Measurements from ENCODE around the gene BPTF. TPM values are rescaled to one million over a fixed set of nuclear protein-coding genes. Genes with fewer than 3 reads are reported as not detected.
"Not testable (repeated sequence)": the region's sequence is repeated elsewhere in the genome, so short reads cannot be mapped to it uniquely, and the experiment has no call there.

Gene BPTF, protein sequence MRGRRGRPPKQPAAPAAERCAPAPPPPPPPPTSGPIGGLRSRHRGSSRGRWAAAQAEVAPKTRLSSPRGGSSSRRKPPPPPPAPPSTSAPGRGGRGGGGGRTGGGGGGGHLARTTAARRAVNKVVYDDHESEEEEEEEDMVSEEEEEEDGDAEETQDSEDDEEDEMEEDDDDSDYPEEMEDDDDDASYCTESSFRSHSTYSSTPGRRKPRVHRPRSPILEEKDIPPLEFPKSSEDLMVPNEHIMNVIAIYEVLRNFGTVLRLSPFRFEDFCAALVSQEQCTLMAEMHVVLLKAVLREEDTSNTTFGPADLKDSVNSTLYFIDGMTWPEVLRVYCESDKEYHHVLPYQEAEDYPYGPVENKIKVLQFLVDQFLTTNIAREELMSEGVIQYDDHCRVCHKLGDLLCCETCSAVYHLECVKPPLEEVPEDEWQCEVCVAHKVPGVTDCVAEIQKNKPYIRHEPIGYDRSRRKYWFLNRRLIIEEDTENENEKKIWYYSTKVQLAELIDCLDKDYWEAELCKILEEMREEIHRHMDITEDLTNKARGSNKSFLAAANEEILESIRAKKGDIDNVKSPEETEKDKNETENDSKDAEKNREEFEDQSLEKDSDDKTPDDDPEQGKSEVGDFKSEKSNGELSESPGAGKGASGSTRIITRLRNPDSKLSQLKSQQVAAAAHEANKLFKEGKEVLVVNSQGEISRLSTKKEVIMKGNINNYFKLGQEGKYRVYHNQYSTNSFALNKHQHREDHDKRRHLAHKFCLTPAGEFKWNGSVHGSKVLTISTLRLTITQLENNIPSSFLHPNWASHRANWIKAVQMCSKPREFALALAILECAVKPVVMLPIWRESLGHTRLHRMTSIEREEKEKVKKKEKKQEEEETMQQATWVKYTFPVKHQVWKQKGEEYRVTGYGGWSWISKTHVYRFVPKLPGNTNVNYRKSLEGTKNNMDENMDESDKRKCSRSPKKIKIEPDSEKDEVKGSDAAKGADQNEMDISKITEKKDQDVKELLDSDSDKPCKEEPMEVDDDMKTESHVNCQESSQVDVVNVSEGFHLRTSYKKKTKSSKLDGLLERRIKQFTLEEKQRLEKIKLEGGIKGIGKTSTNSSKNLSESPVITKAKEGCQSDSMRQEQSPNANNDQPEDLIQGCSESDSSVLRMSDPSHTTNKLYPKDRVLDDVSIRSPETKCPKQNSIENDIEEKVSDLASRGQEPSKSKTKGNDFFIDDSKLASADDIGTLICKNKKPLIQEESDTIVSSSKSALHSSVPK (N-terminal part only)
- total RNA-seq = 10 to 100 TPM; 58.1 to 61.9 TPM

DNA sequence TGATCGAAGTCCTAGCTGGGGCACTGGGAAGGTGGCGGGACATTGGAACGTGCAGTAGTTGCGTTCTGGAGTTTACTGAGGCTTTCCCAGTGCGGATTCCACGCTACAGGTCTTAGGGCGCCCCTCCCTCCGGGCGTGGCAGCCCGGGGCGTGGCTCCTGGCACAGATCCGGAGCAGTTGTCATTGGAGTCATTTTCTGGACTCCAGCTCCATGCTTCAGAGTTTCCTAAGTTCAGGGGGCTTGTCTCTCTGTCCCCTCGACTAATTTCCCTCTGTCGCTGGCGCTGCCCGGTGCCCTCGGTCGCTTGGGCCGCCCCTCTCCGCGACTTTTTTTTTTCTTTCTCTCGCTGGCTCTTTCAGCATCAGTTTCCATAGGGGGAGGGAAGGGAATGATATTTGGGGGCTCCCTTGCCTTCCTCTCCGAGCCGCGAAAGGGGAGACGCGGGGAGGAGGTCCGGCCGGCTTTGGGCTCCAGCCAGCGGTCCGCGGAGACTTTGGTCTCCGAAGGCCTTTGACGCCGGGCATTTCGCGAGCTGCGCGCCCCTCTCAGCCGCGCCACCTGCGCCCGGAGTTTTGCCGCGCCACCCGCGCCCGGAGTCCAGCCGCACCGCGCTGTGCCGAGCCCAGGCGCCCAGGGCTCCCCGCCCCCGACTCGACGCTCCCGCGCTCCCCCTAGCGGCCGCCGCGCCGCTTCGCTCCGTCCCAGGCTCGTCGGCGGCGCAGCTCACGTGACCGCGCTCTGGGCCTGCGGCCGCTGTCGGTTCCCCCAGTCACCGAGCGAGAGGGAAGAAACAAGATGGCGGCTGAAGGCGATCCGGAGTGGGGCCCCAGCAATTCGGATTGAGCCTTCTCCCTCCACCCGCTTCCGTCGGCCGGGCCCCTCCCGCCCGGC is at the start of gene BPTF:
TSS of gene BPTF (plus strand) at position 769 of the 892 bp plus-strand sequence. CDS start 222 bp downstream, outside the sequence.
- Mint-ChIP-seq H3K36me3 (ENCODE audit: low read depth) (peaks cover 6% of the 10 kb centered on the region), H3K27me3 (ENCODE audit: low read depth) (peaks cover 2% of the 10 kb centered on the region), H3K9me3 (no peaks in the 10 kb centered on the region), H3K4me3 (peak within 1 kb of the TSS; percentile 99), H3K27ac (peak within 1 kb of the TSS; percentile 98), H3K4me1 (ENCODE audit: low read depth) (peaks cover 27% of the 10 kb centered on the region)
- intact Hi-C loops (cut with micrococcal nuclease) = loop anchor here (1.0 to 10.0 kb wide), 9 partner anchors 24 to 640 kb away; partner anchors contain the start of genes C17orf58, HELZ, KPNA2 and NOL11
- CTCF ChIA-PET = interaction anchor here (0.6 to 1.4 kb wide), 8 partner anchors 28 to 229 kb away, joined by 3 to 5 read pairs (median 4); partner anchors contain the start of gene NOL11
- DNase-seq = peak; percentile 93

DNA sequence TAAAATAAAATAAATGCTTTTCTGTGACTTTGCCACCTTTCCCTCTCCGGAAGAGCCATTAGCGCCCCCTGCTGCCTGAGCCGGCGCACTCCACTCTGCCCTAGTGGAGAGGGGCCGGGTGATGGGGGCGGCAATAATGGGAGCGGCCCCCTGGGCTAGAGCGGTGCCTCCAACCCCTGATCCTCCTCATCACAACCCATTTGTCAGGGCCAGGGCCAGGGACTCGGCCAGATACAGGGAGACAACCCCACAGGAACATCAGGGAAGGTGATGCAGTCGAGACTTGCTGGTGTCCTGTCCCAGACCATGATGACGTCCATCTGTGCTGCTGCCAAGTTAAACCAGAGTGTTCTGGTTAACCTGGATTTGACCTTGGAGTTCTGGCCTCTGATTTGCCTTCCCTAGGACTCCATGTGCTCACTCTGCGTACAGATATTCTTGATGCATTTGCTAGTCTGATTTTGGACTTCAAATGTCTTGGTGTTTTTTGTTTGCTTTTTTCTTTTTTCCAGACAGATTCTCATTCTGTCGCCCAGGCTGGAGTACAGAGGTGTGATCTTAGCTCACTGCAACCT is 46.1 kb upstream of the BPTF start:
- intact Hi-C loops (cut with micrococcal nuclease) = loop anchor here (1.0 kb wide), 1 partner anchor 405 kb away; no protein-coding TSS in a partner anchor
- H3K27ac Mint-ChIP-seq = no peak overlapping the region
- CTCF ChIA-PET = interaction anchor here (0.6 to 0.9 kb wide), 4 partner anchors 24 to 339 kb away, joined by 3 read pairs; no protein-coding TSS in a partner anchor
- no peaks in the 10 kb centered on the region for H3K36me3 Mint-ChIP-seq (ENCODE audit: low read depth)
- H3K9me3 Mint-ChIP-seq = no peaks in the 10 kb centered on the region
- H3K27me3 Mint-ChIP-seq (ENCODE audit: low read depth) = no peaks in the 10 kb centered on the region
- no peak overlapping the region for H3K4me3 Mint-ChIP-seq
- DNase-seq = peak; percentile 43
- no peaks in the 10 kb centered on the region for H3K4me1 Mint-ChIP-seq (ENCODE audit: low read depth)

DNA sequence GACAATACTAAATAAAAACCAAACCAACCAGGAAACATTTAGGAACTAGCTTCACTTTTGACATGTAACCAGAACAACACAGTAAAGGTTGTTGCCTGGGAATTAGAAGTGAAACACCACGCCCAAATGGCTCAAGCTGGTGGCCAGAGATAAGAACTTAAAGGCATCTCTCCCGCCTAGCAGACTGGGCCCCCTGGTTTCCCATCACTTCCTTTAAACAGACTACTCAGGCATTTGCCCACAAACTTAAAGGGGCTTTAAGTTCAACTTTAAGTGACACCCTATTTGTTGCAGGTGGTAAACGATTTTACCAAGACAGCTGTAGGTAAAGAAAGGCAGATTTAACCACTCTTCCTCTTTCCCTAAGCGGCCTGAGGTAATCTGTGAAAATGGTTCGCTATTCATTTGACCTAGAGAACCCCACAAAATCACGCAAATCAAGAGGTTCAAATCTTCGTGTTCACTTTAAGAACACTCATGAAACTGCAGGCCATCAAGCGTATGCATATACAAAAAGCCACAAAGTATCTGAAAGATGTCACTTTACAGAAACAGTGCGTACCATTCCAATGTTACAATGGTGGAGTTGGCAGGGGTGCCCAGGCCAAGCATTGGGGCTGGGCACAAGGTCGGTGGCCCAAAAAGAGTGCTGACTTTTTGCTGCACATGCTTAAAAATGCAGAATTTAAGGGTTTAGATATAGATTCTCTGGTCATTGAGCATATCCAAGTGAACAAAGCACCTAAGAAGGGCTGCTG is 40.8 kb upstream of the BPTF start:
- Mint-ChIP-seq H3K9me3 (no peaks in the 10 kb centered on the region), H3K4me3 (no peak overlapping the region), H3K27ac (no peak overlapping the region), H3K4me1 (ENCODE audit: low read depth) (no peaks in the 10 kb centered on the region), H3K27me3 (ENCODE audit: low read depth) (no peaks in the 10 kb centered on the region), H3K36me3 (ENCODE audit: low read depth) (no peaks in the 10 kb centered on the region)
- DNase-seq = no peak
- intact Hi-C loops (cut with micrococcal nuclease) = no loop called here
- CTCF ChIA-PET = no interaction called here

DNA sequence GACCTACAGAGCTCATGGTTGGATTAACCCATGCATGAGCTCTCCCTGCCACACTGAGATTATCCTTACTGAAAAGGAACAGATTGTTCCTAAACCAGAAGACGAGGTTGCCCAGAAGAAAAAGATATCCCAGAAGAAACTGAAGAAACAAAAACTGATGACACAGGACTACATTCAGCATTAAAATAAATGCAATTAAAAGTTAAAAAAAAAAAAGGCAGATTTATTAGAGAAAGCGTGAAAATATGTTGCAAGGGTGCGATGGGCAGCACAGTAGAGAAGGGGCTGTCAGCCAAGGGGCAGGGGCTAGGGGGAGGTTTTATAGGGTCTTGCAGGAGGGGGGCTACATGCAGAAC is 40.2 kb upstream of the BPTF start:
- CTCF ChIA-PET = no interaction called here

DNA sequence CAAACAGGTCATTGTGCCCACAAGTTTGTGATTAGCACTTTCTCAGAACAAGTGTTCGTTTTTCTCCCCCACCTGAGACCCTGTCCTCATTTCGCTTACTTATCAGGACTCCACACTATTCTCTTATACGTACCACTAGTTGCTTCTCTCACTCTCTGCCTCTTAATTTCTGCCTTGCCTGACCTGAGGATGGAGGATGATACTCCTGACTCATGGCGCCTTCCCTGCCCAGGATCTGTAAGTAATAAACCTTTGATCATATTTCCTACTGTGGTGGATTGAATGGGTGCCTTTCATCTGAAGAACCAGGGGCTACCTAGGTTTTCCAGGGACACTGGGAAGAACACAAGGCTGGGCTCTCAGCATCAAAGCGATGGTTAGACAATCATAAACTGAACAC is 39.8 kb upstream of the BPTF start:
- no peaks in the 10 kb centered on the region for H3K4me1 Mint-ChIP-seq (ENCODE audit: low read depth)
- no peaks in the 10 kb centered on the region for H3K36me3 Mint-ChIP-seq (ENCODE audit: low read depth)
- no peak overlapping the region for H3K27ac Mint-ChIP-seq
- CTCF ChIA-PET = interaction anchor here (0.6 kb wide), 1 partner anchor 37 kb away, joined by 3 read pairs; no protein-coding TSS in a partner anchor
- no peak for DNase-seq
- H3K27me3 Mint-ChIP-seq (ENCODE audit: low read depth) = no peaks in the 10 kb centered on the region
- H3K9me3 Mint-ChIP-seq = no peaks in the 10 kb centered on the region
- intact Hi-C loops (cut with micrococcal nuclease) = no loop called here
- no peak overlapping the region for H3K4me3 Mint-ChIP-seq

More for the DNA sequence above, 40.2 kb upstream of the BPTF start:
- no peak for DNase-seq
- no peaks in the 10 kb centered on the region for H3K27me3 Mint-ChIP-seq (ENCODE audit: low read depth)
- H3K4me1 Mint-ChIP-seq (ENCODE audit: low read depth) = no peaks in the 10 kb centered on the region
- H3K9me3 Mint-ChIP-seq = no peaks in the 10 kb centered on the region
- no peak overlapping the region for H3K4me3 Mint-ChIP-seq
- intact Hi-C loops (cut with micrococcal nuclease) = no loop called here
- H3K36me3 Mint-ChIP-seq (ENCODE audit: low read depth) = no peaks in the 10 kb centered on the region
- no peak overlapping the region for H3K27ac Mint-ChIP-seq

DNA sequence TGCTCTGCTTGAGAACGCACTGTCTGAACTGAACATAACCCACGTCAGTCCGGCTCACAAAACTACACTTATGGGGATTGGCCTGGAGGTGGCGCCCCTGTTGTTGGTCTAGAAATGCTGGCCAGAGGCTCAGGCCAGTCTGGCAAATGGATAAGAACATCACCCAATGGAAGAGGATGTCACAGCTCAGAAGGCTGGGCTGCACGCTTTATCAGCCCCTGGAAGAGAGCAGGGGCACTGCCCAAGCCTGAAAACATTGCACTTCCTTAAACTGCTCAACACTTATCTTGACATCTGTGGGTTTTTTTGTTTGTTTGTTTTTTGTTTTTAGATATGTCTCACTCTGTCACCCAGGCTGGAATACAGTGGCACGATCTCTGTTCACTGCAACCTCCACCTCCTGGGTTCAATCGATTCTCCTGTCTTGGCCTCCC is 24.8 kb upstream of the BPTF start:
- CTCF ChIA-PET = interaction anchor here (0.7 to 1.4 kb wide), 3 partner anchors 83 to 325 kb away, joined by 3 to 4 read pairs (median 3); partner anchors contain the start of gene NOL11
- intact Hi-C loops (cut with micrococcal nuclease) = loop anchor here (1.0 to 2.0 kb wide), 2 partner anchors 24 to 211 kb away; partner anchors contain the start of gene BPTF
- Mint-ChIP-seq H3K4me1 (ENCODE audit: low read depth) (no peaks in the 10 kb centered on the region), H3K27ac (no peak overlapping the region), H3K9me3 (no peaks in the 10 kb centered on the region), H3K4me3 (no peak overlapping the region), H3K27me3 (ENCODE audit: low read depth) (no peaks in the 10 kb centered on the region), H3K36me3 (ENCODE audit: low read depth) (no peaks in the 10 kb centered on the region)
- DNase-seq = peak; percentile 73

DNA sequence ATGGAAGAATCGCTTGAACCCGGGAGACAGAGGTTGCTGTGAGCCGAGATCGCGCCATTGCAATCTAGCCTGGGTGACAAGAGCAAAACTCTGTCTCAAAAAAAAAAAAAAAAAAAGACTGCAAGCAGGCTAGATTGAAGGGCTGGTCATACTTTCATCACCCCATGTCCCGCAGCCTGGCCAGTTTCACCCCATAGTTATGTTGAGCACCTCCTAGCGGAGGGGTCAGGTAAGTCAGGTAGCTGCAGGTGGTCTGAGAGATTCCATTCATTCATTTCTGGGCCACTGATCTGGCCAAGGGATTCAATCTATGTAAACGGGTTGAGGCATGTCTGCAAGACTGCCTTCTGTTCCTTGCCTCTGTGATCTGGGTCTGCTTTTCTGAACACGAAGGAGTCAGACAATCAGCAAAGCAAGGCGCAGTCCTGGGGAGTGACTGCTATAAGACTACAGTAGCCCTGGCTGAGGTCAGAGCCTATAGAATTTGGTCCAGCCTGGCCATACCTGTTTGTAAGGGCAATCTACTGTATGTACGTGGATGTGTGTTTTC is 23.6 kb upstream of the BPTF start:
- no peak for DNase-seq
- intact Hi-C loops (cut with micrococcal nuclease) = loop anchor here (2.0 kb wide), 1 partner anchor 23 kb away; the partner anchor contains the start of gene BPTF
- Mint-ChIP-seq H3K27ac (no peak overlapping the region), H3K9me3 (no peaks in the 10 kb centered on the region), H3K27me3 (ENCODE audit: low read depth) (no peaks in the 10 kb centered on the region), H3K4me1 (ENCODE audit: low read depth) (no peaks in the 10 kb centered on the region), H3K36me3 (ENCODE audit: low read depth) (no peaks in the 10 kb centered on the region), H3K4me3 (no peak overlapping the region)
- CTCF ChIA-PET = no interaction called here

DNA sequence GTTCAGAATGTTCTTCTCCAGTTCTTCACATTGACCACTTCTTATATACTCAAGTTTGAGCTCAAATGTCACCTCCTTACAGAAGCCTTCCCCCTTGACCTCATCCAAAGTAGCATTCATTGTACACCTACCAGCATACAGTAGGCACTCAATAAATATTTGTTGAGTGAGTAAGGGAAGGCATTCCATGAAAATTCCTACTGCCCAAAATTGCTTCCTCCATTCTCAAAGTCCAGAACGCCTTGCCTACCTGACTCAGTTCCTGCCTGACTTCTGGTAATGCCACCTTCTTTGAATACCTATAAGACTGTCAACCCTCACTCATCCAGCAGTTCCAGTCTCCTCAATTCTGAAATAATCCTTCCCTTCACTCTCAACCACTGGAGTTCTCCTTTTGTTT is 14.8 kb upstream of the BPTF start:
- Mint-ChIP-seq H3K27ac (no peak overlapping the region), H3K4me3 (no peak overlapping the region), H3K27me3 (ENCODE audit: low read depth) (no peaks in the 10 kb centered on the region), H3K9me3 (no peaks in the 10 kb centered on the region), H3K36me3 (ENCODE audit: low read depth) (no peaks in the 10 kb centered on the region), H3K4me1 (ENCODE audit: low read depth) (no peaks in the 10 kb centered on the region)
- CTCF ChIA-PET = no interaction called here
- DNase-seq = no peak
- intact Hi-C loops (cut with micrococcal nuclease) = no loop called here

DNA sequence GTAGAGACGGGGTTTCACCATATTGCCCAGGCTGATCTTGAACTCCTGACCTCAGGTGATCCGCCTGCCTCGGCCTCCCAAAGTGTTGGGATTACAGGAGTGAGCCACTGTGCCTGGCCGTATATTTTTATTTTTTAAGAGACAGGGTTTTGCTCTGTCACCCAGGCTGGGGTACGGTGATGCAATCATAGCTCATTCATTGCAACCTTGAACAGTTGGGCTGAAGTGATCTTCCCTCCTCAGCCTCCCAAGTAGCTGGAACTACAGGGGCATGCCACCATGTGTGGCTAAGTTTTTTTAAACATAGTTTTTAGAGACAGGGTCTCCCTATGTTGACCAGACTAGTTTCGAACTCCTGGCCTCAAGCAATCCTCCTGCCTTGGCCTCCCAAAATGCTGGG is 12.9 kb upstream of the BPTF start:
- H3K9me3 Mint-ChIP-seq; H3K4me1 Mint-ChIP-seq (ENCODE audit: low read depth); DNase-seq; intact Hi-C loops (cut with micrococcal nuclease); H3K36me3 Mint-ChIP-seq (ENCODE audit: low read depth); H3K4me3 Mint-ChIP-seq; H3K27ac Mint-ChIP-seq; H3K27me3 Mint-ChIP-seq (ENCODE audit: low read depth): not testable (repeated sequence)
- CTCF ChIA-PET = interaction anchor here (1.5 kb wide), 1 partner anchor 38 kb away, joined by 4 read pairs; no protein-coding TSS in a partner anchor

DNA sequence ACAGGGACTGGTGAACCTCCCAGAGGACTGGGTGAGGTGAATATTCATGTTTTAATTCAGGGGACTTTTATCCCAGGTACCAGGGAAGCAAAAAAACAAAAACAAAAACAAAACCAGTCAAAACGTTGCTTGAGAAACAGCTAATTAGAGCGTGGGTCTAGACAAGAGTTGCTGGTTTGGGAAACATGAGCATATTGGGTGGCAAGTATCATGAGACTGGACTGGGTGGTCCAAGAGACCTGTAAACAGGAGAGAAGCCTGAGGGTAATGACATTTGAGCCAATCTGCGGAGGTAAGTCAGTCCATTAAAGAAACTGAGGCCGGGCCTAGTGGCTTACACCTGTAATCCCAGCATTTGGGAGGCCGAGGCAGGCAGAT is 11.5 kb upstream of the BPTF start:
- Mint-ChIP-seq H3K9me3 (no peaks in the 10 kb centered on the region), H3K4me3 (no peak overlapping the region), H3K27ac (no peak overlapping the region), H3K4me1 (ENCODE audit: low read depth) (no peaks in the 10 kb centered on the region), H3K36me3 (ENCODE audit: low read depth) (no peaks in the 10 kb centered on the region), H3K27me3 (ENCODE audit: low read depth) (peaks cover 4% of the 10 kb centered on the region)
- DNase-seq = no peak
- CTCF ChIA-PET = no interaction called here
- intact Hi-C loops (cut with micrococcal nuclease) = no loop called here
